Stimulated activated effector memory CD8-positive, alpha-beta T cell treated with anti-CD3 and anti-CD28 coated beads, Interleukin-12 subunit alpha, Interleukin-12 subunit beta, amount 100 ng/mL, for 72 hours (primary cell): ENCODE data around the gene KLHL11.
"Not testable (repeated sequence)": the region's sequence is repeated elsewhere in the genome, so short reads cannot be mapped to it uniquely, and the experiment has no call there.

ENCODE experiments used
- ATAC-seq: fragments of 150-1000 bp; cut with Tn5 transposase; 2 replicates; pipeline ENCODE4 v1.10.0; 2021
- DNase-seq, 2 donors: peaks; one replicate each; pipeline ENCODE4 v3.0.0; 2021 to 2022; ENCODE audit warnings: low spot score in 2 of 2
- H3K27ac Mint-ChIP-seq: one replicate; pipeline ENCODE4 v1.8.0; 2022; ENCODE audit warnings: mild to moderate bottlenecking, mixed read lengths
- H3K36me3 Mint-ChIP-seq: one replicate; pipeline ENCODE4 v1.8.0; 2022; ENCODE audit warnings: mild to moderate bottlenecking, mixed read lengths
- H3K4me1 Mint-ChIP-seq: one replicate; pipeline ENCODE4 v1.8.0; 2022; ENCODE audit warnings: mixed read lengths
- H3K4me3 Mint-ChIP-seq: one replicate; pipeline ENCODE4 v1.8.0; 2022; ENCODE audit warnings: mild to moderate bottlenecking, mixed read lengths
- H3K9me3 Mint-ChIP-seq: one replicate; pipeline ENCODE4 v1.8.0; 2022; ENCODE audit warnings: mixed read lengths

Gene KLHL11

DNA sequence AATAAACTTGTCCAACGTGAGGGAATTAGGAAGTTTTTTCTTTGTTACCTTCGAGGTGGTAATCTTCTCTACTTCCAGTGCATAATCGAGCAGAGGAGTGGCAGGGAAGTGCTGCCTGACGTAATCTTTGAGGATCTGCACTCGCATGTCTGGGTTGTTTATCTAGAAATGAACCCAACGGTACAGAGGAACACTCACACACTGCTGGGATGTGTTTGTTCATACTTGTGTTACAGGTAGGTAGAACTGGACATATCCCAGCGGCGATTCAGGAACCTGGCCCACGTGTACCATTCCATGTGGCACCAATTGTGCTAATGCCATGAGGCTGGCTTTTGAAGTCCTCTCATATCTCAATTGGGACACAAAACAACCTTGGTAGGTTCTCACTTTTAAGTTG is 4.2 kb upstream of the KLHL11 start:
- Mint-ChIP-seq H3K36me3 (peaks cover 87% of the 10 kb centered on the region), H3K27ac (peak overlapping the region; percentile 85), H3K9me3 (no peaks in the 10 kb centered on the region), H3K4me1 (peaks cover 6% of the 10 kb centered on the region), H3K4me3 (no peak overlapping the region)
- ATAC-seq (no peak), DNase-seq (no peak)

DNA sequence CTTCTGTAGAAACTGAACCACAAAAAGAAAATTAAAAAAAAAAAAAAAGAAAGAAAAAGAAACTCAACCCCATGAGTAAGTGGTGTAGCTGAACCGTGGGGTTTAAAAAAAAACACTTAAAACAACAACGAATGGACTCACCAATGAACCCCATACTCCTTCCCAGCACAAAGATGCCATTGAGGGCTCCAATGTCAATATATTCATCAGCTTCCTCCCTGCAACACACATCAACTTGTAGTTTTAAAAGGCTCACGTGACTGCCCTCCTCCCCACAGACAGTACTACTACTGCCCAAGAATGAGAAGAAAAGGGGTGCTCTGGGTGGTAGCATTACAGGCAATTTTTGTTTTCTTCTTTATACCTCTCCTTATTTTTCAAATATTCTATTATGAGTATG is 3.3 kb upstream of the KLHL11 start:
- H3K9me3 Mint-ChIP-seq = no peaks in the 10 kb centered on the region
- peak overlapping the region; percentile 40 for H3K4me3 Mint-ChIP-seq
- DNase-seq (no peak), ATAC-seq (no peak)
- peaks cover 78% of the 10 kb centered on the region for H3K36me3 Mint-ChIP-seq
- H3K27ac Mint-ChIP-seq = peak overlapping the region; percentile 85
- peaks cover 6% of the 10 kb centered on the region for H3K4me1 Mint-ChIP-seq

DNA sequence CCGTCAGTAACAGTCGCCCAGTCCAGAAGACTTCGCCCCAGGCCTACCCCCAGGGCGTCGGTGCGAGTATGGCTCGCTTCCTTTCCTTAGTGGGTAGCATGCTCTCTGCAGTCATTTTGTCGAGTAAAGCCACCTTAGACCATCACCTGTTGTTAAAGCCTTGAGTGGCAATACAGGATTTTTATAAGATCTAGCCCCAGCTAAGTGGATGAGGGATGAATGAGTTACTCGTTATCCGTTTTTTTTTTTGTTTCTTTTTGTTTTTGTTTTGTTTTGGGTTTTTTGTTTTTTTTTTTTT is 322 bp upstream of the KLHL11 start:
- DNase-seq (no peak), ATAC-seq (no peak)
- Mint-ChIP-seq H3K9me3 (no peaks in the 10 kb centered on the region), H3K27ac (no peak overlapping the region), H3K4me1 (peaks cover 21% of the 10 kb centered on the region), H3K4me3 (no peak overlapping the region), H3K36me3 (peaks cover 48% of the 10 kb centered on the region)

DNA sequence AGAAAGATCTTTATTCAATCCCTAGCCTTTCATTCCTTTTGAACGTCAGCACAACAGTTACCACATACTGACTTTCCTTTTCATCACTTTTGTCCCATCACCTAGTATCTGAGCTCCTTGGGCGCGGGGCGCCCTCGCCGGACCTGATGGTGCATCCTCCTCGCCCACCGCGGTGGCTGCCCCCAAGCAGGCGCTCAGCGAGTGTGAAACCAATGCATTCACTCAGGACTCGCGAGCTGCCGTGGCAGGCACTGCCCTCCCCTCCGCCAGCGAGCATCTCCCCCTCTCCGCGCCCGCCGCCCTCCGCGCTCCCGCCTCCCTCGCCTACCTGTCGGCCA is 756 bp downstream of the KLHL11 start:
- no peak for DNase-seq
- ATAC-seq = no peak
- H3K4me1 Mint-ChIP-seq = peaks cover 25% of the 10 kb centered on the region

DNA sequence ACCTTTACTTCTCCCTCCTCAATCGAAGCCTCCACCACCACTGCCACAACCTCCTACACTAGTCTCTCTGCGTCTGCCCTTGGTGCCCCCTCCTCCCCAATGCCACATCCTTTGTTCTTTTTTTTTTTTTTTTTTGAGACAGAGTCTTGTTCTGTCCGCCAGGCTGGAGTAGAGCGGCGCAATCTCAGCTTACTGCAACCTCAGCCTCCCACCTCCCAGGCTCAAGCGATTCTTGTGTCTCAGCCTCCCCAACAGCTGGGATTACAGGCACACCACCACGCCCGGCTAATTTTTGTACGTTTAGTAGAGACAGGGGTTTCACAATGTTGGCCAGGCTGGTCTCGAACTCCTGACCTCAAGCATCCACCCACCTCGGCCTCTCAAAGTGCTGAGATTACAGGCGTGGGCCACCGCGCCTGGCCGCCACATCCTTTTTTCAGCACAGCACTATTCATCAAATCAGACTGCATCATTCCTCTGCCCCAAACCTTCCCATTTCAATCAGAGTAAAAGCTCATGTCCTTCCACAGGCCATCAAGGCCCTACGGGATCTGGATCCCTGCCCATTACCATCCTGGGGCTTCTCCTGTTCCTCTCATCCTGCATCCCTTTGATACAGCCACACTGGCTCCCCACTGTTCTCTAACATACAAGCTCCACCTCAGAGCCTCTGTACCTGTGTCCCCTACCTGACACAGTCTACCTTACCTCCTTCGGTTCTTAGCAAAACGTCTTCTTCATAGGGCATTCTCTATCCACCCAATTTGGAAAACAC is 2.0 kb downstream of the KLHL11 start:
- peak; percentile 15 to 64 for DNase-seq
- no peaks in the 10 kb centered on the region for H3K9me3 Mint-ChIP-seq
- no peak overlapping the region for H3K4me3 Mint-ChIP-seq
- peaks cover 26% of the 10 kb centered on the region for H3K36me3 Mint-ChIP-seq
- peaks cover 24% of the 10 kb centered on the region for H3K4me1 Mint-ChIP-seq
- ATAC-seq = peak; percentile 46
- H3K27ac Mint-ChIP-seq = no peak overlapping the region

More for the DNA sequence above, 756 bp downstream of the KLHL11 start:
- no peaks in the 10 kb centered on the region for H3K9me3 Mint-ChIP-seq
- H3K36me3 Mint-ChIP-seq = peaks cover 38% of the 10 kb centered on the region
- H3K27ac Mint-ChIP-seq = no peak overlapping the region
- H3K4me3 Mint-ChIP-seq = no peak overlapping the region

DNA sequence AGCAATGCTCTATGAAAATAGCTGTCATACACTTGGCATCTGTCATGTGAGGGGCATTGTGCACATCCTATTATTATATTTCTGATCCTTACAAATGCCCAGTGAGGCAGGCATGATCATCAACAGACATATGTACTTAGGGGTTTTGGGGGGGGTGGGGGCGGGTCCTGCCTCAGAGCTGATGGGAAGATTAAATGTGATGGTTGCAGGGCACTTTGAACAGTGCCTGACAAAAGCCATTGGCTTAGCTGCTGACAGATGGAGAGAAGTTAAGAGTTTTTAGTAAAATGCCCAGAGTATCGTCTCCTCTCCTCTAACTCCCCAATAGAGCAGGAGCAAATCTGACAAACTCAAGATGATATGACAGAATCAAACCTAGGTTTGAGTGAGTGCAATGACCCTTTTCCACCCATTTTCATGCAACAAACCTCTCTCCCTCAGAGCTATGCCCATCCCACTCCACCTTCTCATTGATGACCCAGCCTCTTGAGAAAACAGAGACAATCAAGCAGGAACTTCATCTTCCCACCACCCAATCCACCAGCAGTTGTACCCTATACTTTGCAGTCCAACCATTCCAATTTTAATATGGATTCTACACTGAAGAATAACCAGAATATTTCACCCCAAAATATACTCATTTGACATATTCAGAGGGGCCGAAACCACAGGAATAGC is 4.8 kb downstream of the KLHL11 start:
- peaks cover 24% of the 10 kb centered on the region for H3K4me1 Mint-ChIP-seq
- H3K4me3 Mint-ChIP-seq = no peak overlapping the region
- H3K27ac Mint-ChIP-seq = peak overlapping the region; percentile 20
- ATAC-seq (no peak), DNase-seq (no peak)
- H3K9me3 Mint-ChIP-seq = no peaks in the 10 kb centered on the region
- H3K36me3 Mint-ChIP-seq = peaks cover 25% of the 10 kb centered on the region

DNA sequence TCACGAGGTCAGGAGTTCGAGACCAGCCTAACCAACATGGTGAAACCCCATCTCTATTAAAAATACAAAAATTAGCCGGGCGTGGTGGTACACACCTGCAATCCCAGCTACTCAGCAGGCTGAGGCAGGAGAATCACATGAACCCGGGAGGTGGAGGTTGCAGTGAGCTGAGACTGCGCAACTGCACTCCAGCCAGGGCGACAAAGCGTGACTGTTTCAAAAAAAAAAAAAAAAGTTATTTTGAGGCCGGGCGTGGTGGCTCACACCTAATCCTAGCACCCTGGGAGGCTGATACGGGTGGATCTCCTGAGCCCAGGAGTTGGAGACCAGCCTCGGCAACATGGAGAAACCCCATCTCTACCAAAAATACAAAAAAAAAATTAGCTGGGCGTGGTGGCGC is 13.8 kb downstream of the KLHL11 start:
- H3K36me3 Mint-ChIP-seq = peaks cover 88% of the 10 kb centered on the region
- DNase-seq, H3K4me1 Mint-ChIP-seq, H3K9me3 Mint-ChIP-seq, H3K27ac Mint-ChIP-seq, H3K4me3 Mint-ChIP-seq, ATAC-seq: not testable (repeated sequence)

DNA sequence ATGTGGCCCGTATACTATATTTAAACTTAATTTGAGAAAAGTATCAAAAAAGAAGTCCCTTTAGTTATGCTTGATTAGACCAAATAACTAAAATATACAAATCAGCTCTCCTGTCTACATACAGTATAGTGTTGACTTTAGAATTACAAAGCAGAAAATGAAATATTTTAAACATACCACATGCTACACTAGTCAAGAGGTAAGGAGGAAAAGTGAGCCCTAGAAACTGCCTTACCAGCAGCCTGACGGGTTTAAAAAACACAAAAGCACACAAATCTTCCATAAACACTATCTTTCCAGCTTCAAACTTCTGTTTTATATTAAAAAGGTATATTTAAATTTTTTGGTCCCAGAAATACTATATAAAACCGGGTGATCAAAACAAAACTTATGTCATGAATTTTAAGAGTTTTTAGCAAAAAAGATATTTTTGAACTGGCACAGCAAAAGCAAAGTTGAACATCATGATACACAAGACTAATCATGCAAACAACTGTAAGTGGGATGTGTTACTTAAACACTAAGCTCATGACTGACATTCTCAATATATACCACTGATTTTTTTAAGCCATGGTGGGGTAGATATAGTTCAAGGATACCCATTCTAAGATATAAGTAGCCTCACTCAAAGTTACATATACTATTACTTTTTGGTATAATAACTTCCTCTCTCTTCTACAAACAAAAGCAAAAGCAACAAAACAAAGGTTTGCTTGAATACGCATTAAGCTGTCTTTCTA is 15.8 kb downstream of the KLHL11 start:
- Mint-ChIP-seq H3K4me1 (peaks cover 6% of the 10 kb centered on the region), H3K4me3 (no peak overlapping the region), H3K27ac (no peak overlapping the region), H3K9me3 (no peaks in the 10 kb centered on the region), H3K36me3 (peaks cover 68% of the 10 kb centered on the region)
- DNase-seq = no peak
- no peak for ATAC-seq

DNA sequence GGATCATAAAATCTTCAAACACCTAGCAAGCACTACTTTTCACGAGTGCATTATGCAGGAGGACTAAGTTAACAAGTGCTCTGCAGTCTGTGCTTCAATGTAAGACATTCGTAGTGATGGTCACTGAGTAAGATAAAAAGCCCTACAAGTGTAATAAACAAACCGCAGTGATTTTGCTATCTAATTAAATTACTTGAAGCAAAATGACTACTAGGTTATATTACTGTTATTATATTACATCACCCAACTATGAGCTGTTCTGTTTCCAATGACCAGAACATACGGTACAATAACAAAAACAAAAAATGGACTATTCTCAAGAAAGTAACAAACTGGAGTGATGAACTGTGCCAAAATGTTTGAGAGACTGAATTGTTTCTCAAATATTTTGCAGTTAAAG is 16.4 kb downstream of the KLHL11 start:
- no peak overlapping the region for H3K27ac Mint-ChIP-seq
- peaks cover 6% of the 10 kb centered on the region for H3K4me1 Mint-ChIP-seq
- peaks cover 62% of the 10 kb centered on the region for H3K36me3 Mint-ChIP-seq
- no peak for DNase-seq
- no peaks in the 10 kb centered on the region for H3K9me3 Mint-ChIP-seq
- H3K4me3 Mint-ChIP-seq = no peak overlapping the region
- no peak for ATAC-seq

DNA sequence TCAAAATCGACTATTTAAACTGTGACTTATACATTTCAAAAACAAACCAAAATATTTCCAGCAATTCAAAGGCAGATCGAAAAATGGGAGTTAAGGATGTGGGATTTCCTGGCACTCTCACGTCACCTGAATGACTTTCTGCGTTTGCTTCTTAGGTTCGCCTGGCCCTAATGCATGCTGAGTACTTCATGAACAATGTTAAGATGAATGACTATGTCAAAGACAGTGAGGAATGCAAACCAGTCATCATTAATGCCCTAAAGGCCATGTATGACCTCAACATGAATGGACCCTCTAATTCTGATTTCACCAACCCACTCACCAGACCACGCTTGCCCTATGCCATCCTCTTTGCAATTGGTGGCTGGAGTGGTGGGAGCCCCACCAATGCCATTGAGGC is 20.3 kb downstream of the KLHL11 start:
- DNase-seq (no peak), ATAC-seq (no peak)
- H3K4me1 Mint-ChIP-seq = peaks cover 6% of the 10 kb centered on the region
- H3K9me3 Mint-ChIP-seq = no peaks in the 10 kb centered on the region
- H3K36me3 Mint-ChIP-seq = peaks cover 24% of the 10 kb centered on the region
- H3K27ac Mint-ChIP-seq = no peak overlapping the region
- no peak overlapping the region for H3K4me3 Mint-ChIP-seq

DNA sequence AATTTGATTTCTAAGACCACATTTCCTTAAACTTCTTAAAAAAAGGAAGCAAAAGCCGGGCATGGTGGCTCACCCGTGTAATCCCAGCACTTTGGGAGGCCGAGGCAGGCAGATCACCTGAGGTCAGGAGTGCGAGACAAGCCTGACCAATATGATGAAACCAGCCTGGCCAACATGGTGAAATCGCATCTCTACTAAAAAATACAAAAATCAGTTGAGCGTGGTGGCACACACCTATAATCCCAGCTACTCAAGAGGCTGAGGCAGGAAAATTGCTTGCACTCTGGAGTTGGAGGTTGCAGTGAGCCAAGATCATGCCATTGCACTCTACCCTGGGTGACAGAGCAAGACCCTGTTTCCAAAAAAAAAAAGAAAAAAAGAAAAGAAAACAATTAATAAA is 24.4 kb downstream of the KLHL11 start:
- H3K27ac Mint-ChIP-seq, H3K36me3 Mint-ChIP-seq, DNase-seq, H3K4me3 Mint-ChIP-seq, ATAC-seq, H3K4me1 Mint-ChIP-seq, H3K9me3 Mint-ChIP-seq: not testable (repeated sequence)

DNA sequence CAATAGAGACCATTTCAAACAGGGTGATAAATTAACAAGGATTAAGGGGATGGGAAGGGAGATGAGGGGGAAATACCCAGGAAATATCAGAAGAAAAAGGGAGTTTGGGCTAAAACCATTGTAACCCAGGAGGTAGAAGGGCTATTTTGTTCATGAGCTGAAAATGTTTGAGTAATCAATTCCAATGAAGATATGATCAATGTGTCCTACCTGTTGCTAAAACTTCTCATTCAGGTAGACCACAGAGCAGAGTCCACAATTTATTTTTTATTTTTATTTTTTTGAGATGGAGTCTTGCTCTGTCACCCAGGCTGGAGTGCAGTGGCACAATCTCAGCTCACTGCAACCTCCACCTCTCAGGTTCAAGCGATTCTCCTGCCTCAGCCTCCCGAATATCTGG is 25.8 kb downstream of the KLHL11 start:
- H3K4me1 Mint-ChIP-seq = peaks cover 11% of the 10 kb centered on the region

DNA sequence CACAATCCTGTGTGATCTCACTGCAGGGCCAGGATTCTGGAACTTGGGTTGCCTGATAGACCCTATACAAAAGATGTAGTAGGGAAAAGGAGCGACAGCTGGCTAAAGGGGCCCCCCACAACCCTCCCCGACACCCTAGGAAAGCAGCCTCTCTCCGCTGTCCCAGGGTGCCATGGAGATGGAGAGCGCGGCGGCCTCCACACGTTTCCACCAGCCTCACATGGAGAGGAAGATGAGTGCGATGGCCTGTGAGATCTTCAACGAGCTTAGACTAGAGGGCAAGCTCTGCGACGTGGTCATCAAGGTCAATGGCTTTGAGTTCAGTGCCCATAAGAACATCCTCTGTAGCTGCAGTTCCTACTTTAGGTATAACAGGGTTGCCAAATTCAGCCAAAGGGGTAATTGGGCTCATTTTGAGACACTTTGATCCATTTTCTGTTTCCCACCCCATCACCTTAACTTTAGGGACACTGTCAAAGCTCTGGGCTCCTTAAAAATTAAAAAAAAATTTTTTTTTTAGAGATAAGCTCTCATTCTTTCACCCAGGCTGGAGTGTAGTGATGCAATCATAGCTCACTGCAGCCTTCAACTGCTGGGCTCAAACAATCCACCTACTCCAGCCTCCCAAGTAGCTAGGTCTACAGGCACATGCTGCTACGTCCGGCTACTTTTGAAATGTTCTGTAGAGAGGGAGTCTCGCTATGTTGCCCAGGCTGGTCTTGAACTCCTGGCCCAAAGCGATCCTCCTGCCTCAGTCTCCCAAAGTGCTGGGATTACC is 27.3 kb downstream of the KLHL11 start, which contains the start of gene KLHL10:
TSS of gene KLHL10 (plus strand) at position 65 of the 778 bp plus-strand sequence. CDS start at position 173, 108 bp downstream.
- no peaks in the 10 kb centered on the region for H3K9me3 Mint-ChIP-seq
- ATAC-seq (no peak), DNase-seq (no peak)
- H3K27ac Mint-ChIP-seq = no peak within 1 kb of the TSS
- peaks cover 12% of the 10 kb centered on the region for H3K4me1 Mint-ChIP-seq
- peaks cover 8% of the 10 kb centered on the region for H3K36me3 Mint-ChIP-seq
- peak within 1 kb of the TSS; percentile 74 for H3K4me3 Mint-ChIP-seq

More for the DNA sequence above, 25.8 kb downstream of the KLHL11 start:
- H3K27ac Mint-ChIP-seq, DNase-seq, H3K4me3 Mint-ChIP-seq, H3K9me3 Mint-ChIP-seq, ATAC-seq, H3K36me3 Mint-ChIP-seq: not testable (repeated sequence)

DNA sequence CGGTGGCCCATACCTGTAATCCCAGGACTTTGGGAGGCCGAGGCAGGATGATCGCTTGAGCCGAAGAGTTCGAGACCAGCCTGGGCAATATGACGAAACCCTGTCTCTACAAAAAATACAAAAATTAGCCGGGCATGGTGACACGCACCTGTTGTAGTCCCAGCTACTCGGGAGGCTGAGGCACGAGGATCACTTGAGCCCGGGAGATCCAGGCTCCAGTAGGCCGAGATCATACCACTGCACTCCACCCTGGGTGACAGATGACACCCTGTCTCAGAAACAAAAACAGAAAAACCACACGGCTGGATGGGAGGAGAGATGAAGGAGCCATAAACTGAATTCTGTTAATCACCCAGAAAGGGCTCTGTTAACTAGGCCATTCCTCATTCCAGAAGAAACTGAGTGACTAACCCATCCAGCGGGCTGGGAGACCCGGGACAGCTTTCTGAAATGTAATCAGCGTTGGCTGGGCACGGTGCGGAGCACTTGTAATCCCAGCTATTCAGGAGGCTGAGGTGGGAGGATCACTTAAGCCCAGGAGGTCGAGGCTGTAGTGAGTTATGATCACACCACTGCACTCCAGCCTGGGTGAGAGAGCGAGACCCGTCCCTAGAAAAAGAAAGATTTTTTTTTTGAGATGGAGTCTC is 28.6 kb downstream of the KLHL11 start:
- peaks cover 18% of the 10 kb centered on the region for H3K36me3 Mint-ChIP-seq
- H3K4me3 Mint-ChIP-seq = peak overlapping the region; percentile 74
- H3K27ac Mint-ChIP-seq = no peak overlapping the region
- peaks cover 12% of the 10 kb centered on the region for H3K4me1 Mint-ChIP-seq
- ATAC-seq (no peak), DNase-seq (no peak)
- H3K9me3 Mint-ChIP-seq = no peaks in the 10 kb centered on the region
